NT2/D1 (cell line): ENCODE data around the gene TOR2A.

ENCODE experiments used
- DNase-seq: peaks from one replicate; pipeline ENCODE4 v3.0.0-alpha.2; 2011; ENCODE audit warnings: low read depth, low spot score
- H3K27me3 ChIP-seq: 2 replicates; pipeline ENCODE4 v1.6.0; 2011; ENCODE audit warnings: mild to moderate bottlenecking; ENCODE audit not compliant: insufficient read length, insufficient read depth
- H3K36me3 ChIP-seq: 2 replicates; pipeline ENCODE4 v1.6.1; 2011; ENCODE audit warnings: mild to moderate bottlenecking, low read length, mixed read lengths; ENCODE audit not compliant: insufficient read depth, insufficient read length
- H3K4me1 ChIP-seq: 2 replicates; pipeline ENCODE4 v1.5.1; 2011; ENCODE audit not compliant: insufficient read depth, insufficient read length
- H3K4me3 ChIP-seq: 2 replicates; pipeline ENCODE4 v1.5.1; 2011; ENCODE audit warnings: low read depth; ENCODE audit not compliant: insufficient read length
- H3K9ac ChIP-seq: 2 replicates; pipeline ENCODE4 v1.6.0; 2011; ENCODE audit warnings: low read depth; ENCODE audit not compliant: insufficient read length
- H3K9me3 ChIP-seq: 2 replicates; pipeline ENCODE4 v1.5.1; 2011; ENCODE audit warnings: mild to moderate bottlenecking, low read length; ENCODE audit not compliant: insufficient read depth
- SUZ12 ChIP-seq: IDR thresholded peaks from 2 replicates; pipeline ENCODE4 v1.6.1; 2011; ENCODE audit not compliant: insufficient read length, insufficient read depth; ENCODE audit errors: extremely low read depth
- YY1 ChIP-seq: IDR thresholded peaks from 2 replicates; pipeline ENCODE4 v1.6.1; 2011; ENCODE audit not compliant: insufficient read length, insufficient read depth
- ZNF274 ChIP-seq: IDR thresholded peaks from 2 replicates; pipeline ENCODE4 v1.6.1; 2011; ENCODE audit warnings: mild to moderate bottlenecking, low read depth, low read length

The TOR2A gene

GRCh38 chr9:127738666-127739065, 3.6 kb upstream of the TOR2A start:
- TF ChIP-seq ZNF274 (no peak), SUZ12 (no peak), YY1 (no peak)
- no peak overlapping the region for H3K4me3 ChIP-seq
- no peak overlapping the region for H3K9ac ChIP-seq
- H3K36me3 ChIP-seq: peaks cover 22% of the 10 kb centered on the region
- H3K4me1 ChIP-seq: peaks cover 15% of the 10 kb centered on the region
- H3K9me3 ChIP-seq: no peaks in the 10 kb centered on the region
- no peak for DNase-seq
- H3K27me3 ChIP-seq: no peaks in the 10 kb centered on the region

- TF ChIP-seq ZNF274 (no peak), SUZ12 (no peak), YY1 (no peak)
- H3K27me3 ChIP-seq: no peaks in the 10 kb centered on the region
- no peak overlapping the region for H3K9ac ChIP-seq
- peaks cover 13% of the 10 kb centered on the region for H3K4me1 ChIP-seq
- H3K9me3 ChIP-seq: no peaks in the 10 kb centered on the region
- H3K4me3 ChIP-seq: no peak overlapping the region
- peaks cover 41% of the 10 kb centered on the region for H3K36me3 ChIP-seq
- DNase-seq: no peak
Observed at GRCh38 chr9:127735530-127736185, 564 bp upstream of the TOR2A start.

GRCh38 chr9:127734247-127734746, 797 bp downstream of the TOR2A start:
- no peak for DNase-seq
- Histone ChIP-seq H3K4me3 (peak overlapping the region; percentile 75), H3K9me3 (no peaks in the 10 kb centered on the region), H3K36me3 (peaks cover 31% of the 10 kb centered on the region), H3K4me1 (peaks cover 10% of the 10 kb centered on the region), H3K9ac (peak overlapping the region; percentile 95), H3K27me3 (no peaks in the 10 kb centered on the region)
- TF ChIP-seq ZNF274: no peak
- TF ChIP-seq YY1: no peak
- no peak for TF ChIP-seq SUZ12

GRCh38 chr9:127733614-127734013, 1.5 kb downstream of the TOR2A start:
- TF ChIP-seq SUZ12 (no peak), ZNF274 (no peak), YY1 (no peak)
- no peak overlapping the region for H3K4me3 ChIP-seq
- peaks cover 10% of the 10 kb centered on the region for H3K4me1 ChIP-seq
- no peaks in the 10 kb centered on the region for H3K27me3 ChIP-seq
- H3K9me3 ChIP-seq: no peaks in the 10 kb centered on the region
- DNase-seq: no peak
- peak overlapping the region; percentile 95 for H3K9ac ChIP-seq
- peaks cover 28% of the 10 kb centered on the region for H3K36me3 ChIP-seq

- Histone ChIP-seq H3K36me3 (peaks cover 22% of the 10 kb centered on the region), H3K27me3 (no peaks in the 10 kb centered on the region), H3K4me3 (no peak overlapping the region), H3K9ac (no peak overlapping the region), H3K9me3 (no peaks in the 10 kb centered on the region), H3K4me1 (peaks cover 10% of the 10 kb centered on the region)
- no peak for DNase-seq
- no peak for TF ChIP-seq ZNF274
- TF ChIP-seq YY1: no peak
- no peak for TF ChIP-seq SUZ12
Observed at GRCh38 chr9:127732444-127732843, 2.6 kb downstream of the TOR2A start.

- TF ChIP-seq ZNF274 (no peak), SUZ12 (no peak), YY1 (no peak)
- Histone ChIP-seq H3K36me3 (peaks cover 22% of the 10 kb centered on the region), H3K27me3 (no peaks in the 10 kb centered on the region), H3K4me3 (no peak overlapping the region), H3K4me1 (peaks cover 10% of the 10 kb centered on the region), H3K9me3 (no peaks in the 10 kb centered on the region), H3K9ac (no peak overlapping the region)
- DNase-seq: no peak
Observed at GRCh38 chr9:127731938-127732337, 3.2 kb downstream of the TOR2A start.

- Histone ChIP-seq H3K4me3 (no peak overlapping the region), H3K36me3 (peaks cover 22% of the 10 kb centered on the region), H3K9ac (no peak overlapping the region), H3K9me3 (no peaks in the 10 kb centered on the region), H3K27me3 (no peaks in the 10 kb centered on the region), H3K4me1 (peaks cover 10% of the 10 kb centered on the region)
- TF ChIP-seq YY1 (no peak), ZNF274 (no peak), SUZ12 (no peak)
- DNase-seq: no peak
Observed at GRCh38 chr9:127730799-127731410, 4.2 kb downstream of the TOR2A start.

GRCh38 chr9:127730262-127730661, 4.8 kb downstream of the TOR2A start:
- Histone ChIP-seq H3K27me3 (no peaks in the 10 kb centered on the region), H3K36me3 (peaks cover 22% of the 10 kb centered on the region), H3K4me3 (no peak overlapping the region), H3K9me3 (no peaks in the 10 kb centered on the region), H3K4me1 (peaks cover 10% of the 10 kb centered on the region), H3K9ac (peak overlapping the region; percentile 10)
- no peak for DNase-seq
- no peak for TF ChIP-seq SUZ12
- no peak for TF ChIP-seq ZNF274
- no peak for TF ChIP-seq YY1
